ENCODE data around the gene MGAM2. TPM values are rescaled to one million over a fixed set of nuclear protein-coding genes. Genes with fewer than 3 reads are reported as not detected.

MGAM2 gene
- total and polyA plus RNA-seq, 2 of the 4 experiments (the other 2 are of a cell fraction): not detected

GRCh38 chr7:142153400-142153799, 41.9 kb downstream of the MGAM2 start:
- POLR2A ChIA-PET (ENCODE audit: unreplicated experiment): no interaction called here
- no peak overlapping the region for H4K91ac ChIP-seq (ENCODE audit: insufficient read depth, low read depth, low read length)
- no peak overlapping the region for H2AK5ac ChIP-seq (ENCODE audit: low read depth, low read length)
- no peak overlapping the region for H2BK15ac ChIP-seq (ENCODE audit: low read depth, low read length)
- dilution Hi-C loops (cut with HindIII; ENCODE audit: low sequenced_read_pairs, unreplicated experiment) (no loop called here), in situ Hi-C loops (cut with MboI; ENCODE audit: low sequenced_read_pairs) (no loop called here), intact Hi-C loops (cut with micrococcal nuclease) (no loop called here)
- H3K27ac ChIP-seq (ENCODE audit: insufficient read depth, low read length): no peak overlapping the region
- no peaks in the 10 kb centered on the region for H3K79me1 ChIP-seq (ENCODE audit: low read depth in 1 of 2, low read length in 2 of 2)
- no peak overlapping the region for H3K18ac ChIP-seq (ENCODE audit: low read depth, low read length)
- ATAC-seq (ENCODE audit: low read depth) (no peak), DNase-seq (no peak)
- no peak overlapping the region for H2AFZ ChIP-seq (replicated peaks; ENCODE audit: low read length, poor library complexity)
- H3K56ac ChIP-seq (ENCODE audit: extremely low read depth, insufficient read depth, low read length): no peak overlapping the region
- H3K23ac ChIP-seq (ENCODE audit: low read depth, low read length): no peak overlapping the region
- BruUV-seq (replicated peaks): no TSS peak
- H4K5ac ChIP-seq (ENCODE audit: low read depth, low read length): no peak overlapping the region
- no peak overlapping the region for H3K9ac ChIP-seq (ENCODE audit: low read depth, low read length)
- no CpG with 5 or more reads among the region's 4 CpGs for WGBS, 2 experiments (ENCODE audit: extremely low coverage in 2 of 2, insufficient read length in 1 of 2)
- no peak overlapping the region for H2BK5ac ChIP-seq (ENCODE audit: low read depth, low read length, poor library complexity, severe bottlenecking)
- no peak overlapping the region for H4K8ac ChIP-seq (ENCODE audit: low read depth in 2 of 2, low read length in 2 of 2)
- no peak overlapping the region for H3K4me2 ChIP-seq (ENCODE audit: low read depth, low read length)
- H3K4ac ChIP-seq (ENCODE audit: low read depth, low read length): no peak overlapping the region
- CTCF ChIA-PET: no interaction called here
- no peaks in the 10 kb centered on the region for H3K36me3 ChIP-seq (ENCODE audit: control insufficient read depth, insufficient read depth, low read length)
- no peaks in the 10 kb centered on the region for H3K27me3 ChIP-seq (ENCODE audit: control insufficient read depth, insufficient read depth, low read length)
- no peak overlapping the region for H3K14ac ChIP-seq (replicated peaks; ENCODE audit: low read depth, low read length)
- peaks cover 14% of the 10 kb centered on the region for H3K9me3 ChIP-seq (ENCODE audit: control insufficient read depth, insufficient read depth, low read length)
- H2AK9ac ChIP-seq (replicated peaks; ENCODE audit: low read depth, low read length, poor library complexity): no peak overlapping the region
- no peaks in the 10 kb centered on the region for H4K20me1 ChIP-seq (ENCODE audit: insufficient read depth, low read length)
- H3K4me1 ChIP-seq (ENCODE audit: control insufficient read depth, insufficient read depth, low read length): no peaks in the 10 kb centered on the region
- no peak overlapping the region for H3K4me3 ChIP-seq (ENCODE audit: insufficient read depth, low read depth, low read length)
- no peaks in the 10 kb centered on the region for H3K9me1 ChIP-seq (ENCODE audit: insufficient read depth, low read length)
- TF ChIP-seq CTCF (conservative IDR thresholded peaks at IDR 0.05; ENCODE audit: low read depth, low read length): no peak
- no peak overlapping the region for H2BK20ac ChIP-seq (ENCODE audit: low read depth, low read length)
- H2BK120ac ChIP-seq (ENCODE audit: low read depth, low read length): no peak overlapping the region

Measured in IMR-90 (cell line).